Cardiac muscle cell (in vitro differentiated cells and primary cell): ENCODE data around the gene TP53BP1. TPM values are rescaled to one million over a fixed set of nuclear protein-coding genes. Genes with fewer than 3 reads are reported as not detected.

Experiments used
- DNase-seq, 2 donors: peaks; one replicate each; pipeline versions ENCODE4 v3.0.0 to v3.0.0-alpha.2; 2010 to 2017; ENCODE audit warnings: low read depth in 1 of 2, low spot score in 1 of 2
- H3K27ac ChIP-seq: fragments of 200-600 bp; sonication (generic); 2 replicates; pipeline ENCODE4 v1.5.1; 2016
- H3K27me3 ChIP-seq: fragments of 200-600 bp; sonication (generic); 2 replicates; pipeline ENCODE4 v1.6.0; 2016; ENCODE audit warnings: control low read depth
- H3K36me3 ChIP-seq: fragments of 200-600 bp; sonication (generic); 2 replicates; pipeline ENCODE4 v1.5.1; 2016; ENCODE audit warnings: control low read depth
- H3K4me1 ChIP-seq: fragments of 200-600 bp; sonication (generic); 2 replicates; pipeline ENCODE4 v1.8.1; 2017; ENCODE audit warnings: low read depth, mild to moderate bottlenecking, mixed run types
- H3K4me3 ChIP-seq: fragments of 200-600 bp; sonication (generic); 2 replicates; pipeline ENCODE4 v1.5.1; 2016; ENCODE audit warnings: mild to moderate bottlenecking
- H3K9me3 ChIP-seq: fragments of 200-600 bp; sonication (generic); 2 replicates; pipeline ENCODE4 v1.5.1; 2017; ENCODE audit warnings: low read depth, mild to moderate bottlenecking, control low read depth
- polyA plus RNA-seq: library from polyadenylated mRNA; unstranded; fragments of >200 nt; fragmentation: Nextera tagmentation; extraction: Ambion mirVana; gene quantifications from 2 replicates; pipeline ENCODE4 v1.2.1, GENCODE V29; 2016
- total RNA-seq: library from RNA; depleted of rRNA; stranded (reverse); fragments of >200 nt; gene quantifications from 2 replicates; pipeline ENCODE4 v1.2.3, GENCODE V29; 2016
- TF ChIP-seq, protein P1 (sequence below): IDR thresholded peaks from 2 replicates; pipeline ENCODE4 v1.5.1; 2012; ENCODE audit warnings: low read depth, mild to moderate bottlenecking, low read length

Gene TP53BP1
- total and polyA plus RNA-seq, 2 experiments from 2014 or later, result 41.0 to 84.1 TPM

DNA sequence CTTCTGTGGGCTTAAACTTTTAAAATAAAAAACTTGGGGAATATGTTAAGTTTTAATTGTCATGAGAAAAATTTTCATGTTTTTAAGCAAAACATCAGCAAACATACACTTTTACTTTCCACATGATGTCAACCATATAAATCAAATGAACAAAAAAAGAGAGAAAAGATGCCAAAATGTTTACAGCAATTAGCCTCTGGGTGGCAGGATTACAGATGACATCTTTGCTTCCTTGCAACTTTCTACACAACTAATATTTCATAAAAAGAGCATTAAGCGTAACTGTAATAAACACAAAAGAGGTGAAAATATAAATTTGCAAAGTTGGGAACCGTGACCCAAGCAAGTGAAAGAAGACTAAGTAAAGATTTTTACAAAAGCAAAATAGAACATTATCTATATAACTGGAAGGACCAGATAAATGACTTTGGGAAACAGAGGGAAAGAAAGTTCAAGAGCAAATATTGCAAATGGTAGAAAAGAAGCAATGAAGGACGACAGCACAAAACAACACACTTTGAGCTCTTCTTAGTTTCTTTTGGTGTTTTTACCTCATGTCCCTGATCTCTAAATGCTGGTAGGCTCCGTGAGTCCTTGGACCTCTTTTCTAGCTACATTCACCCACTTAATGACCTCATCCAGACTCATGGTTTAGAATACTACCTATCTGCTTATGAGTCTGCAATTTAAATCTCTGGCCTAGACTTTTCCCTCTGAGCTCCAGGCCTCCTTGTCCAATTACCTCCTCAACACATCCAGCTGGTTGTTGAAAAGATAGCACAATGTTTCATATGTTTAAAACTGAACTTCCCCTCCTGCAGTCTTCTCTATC lies 9.4 kb downstream of the TP53BP1 start:
- Histone ChIP-seq H3K9me3 (no peaks in the 10 kb centered on the region), H3K4me1 (no peaks in the 10 kb centered on the region), H3K4me3 (no peak overlapping the region), H3K27me3 (no peaks in the 10 kb centered on the region), H3K27ac (peak overlapping the region; percentile 66), H3K36me3 (peaks cover 40% of the 10 kb centered on the region)
- DNase-seq, result peak in 1 of 2 donors; percentile 51
- TF ChIP-seq, protein P1, sequence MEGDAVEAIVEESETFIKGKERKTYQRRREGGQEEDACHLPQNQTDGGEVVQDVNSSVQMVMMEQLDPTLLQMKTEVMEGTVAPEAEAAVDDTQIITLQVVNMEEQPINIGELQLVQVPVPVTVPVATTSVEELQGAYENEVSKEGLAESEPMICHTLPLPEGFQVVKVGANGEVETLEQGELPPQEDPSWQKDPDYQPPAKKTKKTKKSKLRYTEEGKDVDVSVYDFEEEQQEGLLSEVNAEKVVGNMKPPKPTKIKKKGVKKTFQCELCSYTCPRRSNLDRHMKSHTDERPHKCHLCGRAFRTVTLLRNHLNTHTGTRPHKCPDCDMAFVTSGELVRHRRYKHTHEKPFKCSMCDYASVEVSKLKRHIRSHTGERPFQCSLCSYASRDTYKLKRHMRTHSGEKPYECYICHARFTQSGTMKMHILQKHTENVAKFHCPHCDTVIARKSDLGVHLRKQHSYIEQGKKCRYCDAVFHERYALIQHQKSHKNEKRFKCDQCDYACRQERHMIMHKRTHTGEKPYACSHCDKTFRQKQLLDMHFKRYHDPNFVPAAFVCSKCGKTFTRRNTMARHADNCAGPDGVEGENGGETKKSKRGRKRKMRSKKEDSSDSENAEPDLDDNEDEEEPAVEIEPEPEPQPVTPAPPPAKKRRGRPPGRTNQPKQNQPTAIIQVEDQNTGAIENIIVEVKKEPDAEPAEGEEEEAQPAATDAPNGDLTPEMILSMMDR, result peak; percentile 48

DNA sequence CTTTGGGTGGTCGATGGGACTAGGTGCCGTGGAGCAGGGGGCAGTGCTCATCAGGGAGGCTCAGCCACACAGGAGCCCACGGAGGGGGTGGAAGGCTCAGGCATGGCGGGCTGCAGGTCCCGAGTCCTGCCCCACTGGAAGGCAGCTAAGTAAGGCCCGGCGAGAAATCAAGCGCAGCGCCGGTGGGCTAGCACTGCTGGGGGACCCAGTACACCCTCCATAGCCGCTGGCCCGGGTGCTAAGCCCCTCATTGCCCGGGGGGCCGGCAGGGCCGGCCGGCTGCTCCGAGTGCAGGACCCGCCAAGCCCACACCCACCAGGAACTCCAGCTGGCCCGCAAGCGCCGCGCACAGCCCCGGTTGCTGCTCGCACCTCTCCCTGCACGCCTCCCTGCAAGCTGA lies 19.1 kb downstream of the TP53BP1 start:
- DNase-seq, result no peak
- no peak overlapping the region for H3K27ac ChIP-seq
- H3K27me3 ChIP-seq, result no peaks in the 10 kb centered on the region
- TF ChIP-seq, protein P1, result no peak
- peaks cover 76% of the 10 kb centered on the region for H3K36me3 ChIP-seq
- H3K9me3 ChIP-seq, result no peaks in the 10 kb centered on the region
- H3K4me3 ChIP-seq, result no peak overlapping the region
- H3K4me1 ChIP-seq, result no peaks in the 10 kb centered on the region

DNA sequence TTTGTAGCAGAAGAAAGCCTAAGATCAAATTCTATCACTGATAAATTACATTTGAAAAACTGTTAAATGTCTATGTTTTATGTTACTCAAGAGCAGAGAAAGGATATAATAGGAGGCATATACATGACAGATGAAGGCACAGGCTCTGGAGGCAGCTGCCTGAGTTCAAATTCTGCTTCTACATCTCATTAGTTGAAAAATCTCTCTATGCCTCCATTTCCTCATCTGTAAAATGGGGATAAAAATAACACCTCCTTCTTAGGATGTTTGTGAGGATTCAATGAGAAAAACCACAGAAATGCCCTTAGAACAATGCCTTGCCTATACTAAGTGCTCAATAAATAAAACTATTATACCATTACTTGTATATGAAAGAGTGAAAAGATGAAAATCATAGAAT lies 21.0 kb downstream of the TP53BP1 start:
- Histone ChIP-seq H3K9me3 (no peaks in the 10 kb centered on the region), H3K27ac (no peak overlapping the region), H3K4me3 (no peak overlapping the region), H3K27me3 (no peaks in the 10 kb centered on the region), H3K4me1 (no peaks in the 10 kb centered on the region), H3K36me3 (peaks cover 70% of the 10 kb centered on the region)
- TF ChIP-seq, protein P1, result no peak
- DNase-seq, result no peak

DNA sequence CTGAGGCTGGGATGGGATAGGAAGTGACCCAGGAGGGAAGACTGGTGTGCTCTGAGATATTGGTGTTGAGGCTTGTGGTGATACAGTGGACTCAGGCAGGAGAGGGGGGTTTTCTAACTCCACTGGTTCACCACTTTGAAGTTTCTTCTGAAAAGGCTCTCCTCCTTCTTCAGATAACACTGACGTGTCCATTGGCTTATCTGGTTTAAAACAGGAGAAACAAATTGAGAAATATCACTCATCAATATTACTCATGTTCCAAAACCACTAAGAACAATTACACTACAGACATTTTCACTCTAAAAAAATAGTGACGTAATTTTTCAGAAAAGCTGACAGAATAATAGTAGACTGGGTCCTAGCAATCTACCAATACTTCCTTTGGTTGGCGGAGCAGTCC lies 23.1 kb downstream of the TP53BP1 start:
- DNase-seq, result peak in 1 of 2 donors; percentile 57
- peaks cover 64% of the 10 kb centered on the region for H3K36me3 ChIP-seq
- no peaks in the 10 kb centered on the region for H3K4me1 ChIP-seq
- no peaks in the 10 kb centered on the region for H3K9me3 ChIP-seq
- H3K27ac ChIP-seq, result no peak overlapping the region
- no peaks in the 10 kb centered on the region for H3K27me3 ChIP-seq
- no peak overlapping the region for H3K4me3 ChIP-seq
- TF ChIP-seq, protein P1, result no peak

DNA sequence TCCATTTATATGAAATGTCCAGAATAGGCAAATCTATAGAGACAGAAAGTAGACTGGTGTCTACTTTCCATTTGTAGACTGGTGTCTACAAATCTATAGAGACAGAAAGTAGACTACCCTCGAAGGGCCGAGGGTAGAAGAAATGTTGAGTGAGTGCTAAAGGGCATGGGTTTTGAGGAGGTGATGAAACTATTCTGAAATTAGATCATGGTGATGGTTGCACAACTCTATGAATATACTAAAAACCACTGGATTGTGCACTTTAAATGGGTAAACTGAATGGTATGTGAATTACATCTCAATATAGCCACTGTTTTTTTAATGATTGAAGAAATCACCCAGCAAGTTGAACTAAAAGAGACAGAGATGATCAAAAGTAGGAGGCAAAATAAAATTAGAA lies 27.9 kb downstream of the TP53BP1 start:
- TF ChIP-seq, protein P1, result no peak
- no peaks in the 10 kb centered on the region for H3K4me1 ChIP-seq
- no peak overlapping the region for H3K27ac ChIP-seq
- H3K27me3 ChIP-seq, result no peaks in the 10 kb centered on the region
- no peaks in the 10 kb centered on the region for H3K9me3 ChIP-seq
- peak in 1 of 2 donors; percentile 86 for DNase-seq
- peaks cover 51% of the 10 kb centered on the region for H3K36me3 ChIP-seq
- no peak overlapping the region for H3K4me3 ChIP-seq
